ENCODE results near the gene TMEM114. TPM values are rescaled to one million over a fixed set of nuclear protein-coding genes. Genes with fewer than 3 reads are reported as not detected.
A peak's percentile ranks its signal among the peaks of the same experiment; 100 is the strongest.

Gene TMEM114
- total RNA-seq, 2 donors from 2014 or later = not detected

- Histone ChIP-seq H3K4me1 (peaks cover 13% of the 10 kb centered on the region), H3K4me3 (no peak overlapping the region), H3K27me3 (peaks cover 0 to 18% of the 10 kb centered on the region in 2 donors), H3K36me3 (replicated peaks in 1 of 2; ENCODE audit: insufficient read depth in 1 of 2, low read depth in 2 of 2) (no peaks in the 10 kb centered on the region), H3K27ac (no peak overlapping the region), H3K9me3 (no peaks in the 10 kb centered on the region)
- TF ChIP-seq CTCF (IDR thresholded peaks at IDR 0.05) = no peak
- ATAC-seq (no peak), DNase-seq (no peak)
- intact Hi-C loops (cut with DNase I) = no loop called here
- WGBS, 2 donors = 64 to 84% methylated on average over 2 of the region's 2 CpGs
These were observed 5.3 kb downstream of the TMEM114 start for GRCh38 chr16:8585041-8585440.

- Histone ChIP-seq H3K27me3 (peaks cover 0 to 5% of the 10 kb centered on the region in 2 donors), H3K4me3 (no peak overlapping the region), H3K36me3 (replicated peaks in 1 of 2; ENCODE audit: insufficient read depth in 1 of 2, low read depth in 2 of 2) (no peaks in the 10 kb centered on the region), H3K9me3 (no peaks in the 10 kb centered on the region), H3K27ac (no peak overlapping the region), H3K4me1 (no peaks in the 10 kb centered on the region)
- no peak for ATAC-seq
- TF ChIP-seq CTCF (IDR thresholded peaks at IDR 0.05) (no peak), POLR2A (IDR thresholded peaks at IDR 0.05) (no peak)
- DNase-seq = no peak
- intact Hi-C loops (cut with DNase I) = no loop called here
- 43 to 79% methylated on average over 2 to 4 of the region's 4 CpGs for WGBS, 2 donors
These were observed 6.6 kb downstream of the TMEM114 start for GRCh38 chr16:8583732-8584131.

GRCh38 chr16:8583199-8583598 is 7.1 kb downstream of the TMEM114 start:
- H3K4me3 ChIP-seq = no peak overlapping the region
- no peak for DNase-seq
- TF ChIP-seq CTCF (IDR thresholded peaks at IDR 0.05) (no peak), POLR2A (IDR thresholded peaks at IDR 0.05) (no peak)
- H3K27ac ChIP-seq = no peak overlapping the region
- ATAC-seq = no peak
- WGBS, 2 donors = 77 to 81% methylated on average over 3 of the region's 3 CpGs
- no peaks in the 10 kb centered on the region for H3K9me3 ChIP-seq
- no peaks in the 10 kb centered on the region for H3K27me3 ChIP-seq
- no peaks in the 10 kb centered on the region for H3K36me3 ChIP-seq (replicated peaks in 1 of 2; ENCODE audit: insufficient read depth in 1 of 2, low read depth in 2 of 2)
- intact Hi-C loops (cut with DNase I) = no loop called here
- no peaks in the 10 kb centered on the region for H3K4me1 ChIP-seq

GRCh38 chr16:8581831-8582580 is 8.3 kb downstream of the TMEM114 start:
- DNase-seq (peak in 1 of 4 donors; percentile 50), ATAC-seq (no peak)
- intact Hi-C loops (cut with DNase I) = no loop called here

More at GRCh38 chr16:8581831-8582580, 8.3 kb downstream of the TMEM114 start:
- H3K36me3 ChIP-seq (replicated peaks in 1 of 2; ENCODE audit: insufficient read depth in 1 of 2, low read depth in 2 of 2) = no peaks in the 10 kb centered on the region
- H3K9me3 ChIP-seq = no peaks in the 10 kb centered on the region
- no peaks in the 10 kb centered on the region for H3K27me3 ChIP-seq
- 45 to 69% methylated on average over 6 of the region's 6 CpGs for WGBS, 2 donors
- no peak overlapping the region for H3K27ac ChIP-seq
- TF ChIP-seq CTCF (IDR thresholded peaks at IDR 0.05) (no peak), POLR2A (IDR thresholded peaks at IDR 0.05) (no peak)
- no peak overlapping the region for H3K4me3 ChIP-seq
- H3K4me1 ChIP-seq = no peaks in the 10 kb centered on the region
